SK-N-SH (cell line): Measurements from ENCODE around the gene RBM33. TPM values are rescaled to one million over a fixed set of nuclear protein-coding genes. Genes with fewer than 3 reads are reported as not detected.

ENCODE experiments used
- CTCF ChIA-PET: fragments of 300-600, 350-600 bp; formaldehyde crosslinking; extraction: SDS; loops from one replicate; lab custom pipeline; 2021; lab: Yijun Ruan, JAX
- POLR2A ChIA-PET: fragments of 350-600 bp; sonication (Branson Sonifier 250); formaldehyde crosslinking; extraction: SDS; loops from one replicate; lab custom pipeline; 2020; ENCODE audit warnings: antibody characterized with exemption, inconsistent platforms; lab: Yijun Ruan, JAX
- DNase-seq: peaks from one replicate; pipeline ENCODE4 v3.0.0; 2012
- H2AFZ ChIP-seq: fragments of 200-600 bp; sonication (generic); 2 replicates; pipeline ENCODE4 v1.8.1; 2016; ENCODE audit warnings: antibody characterized with exemption, mild to moderate bottlenecking, low read depth
- H3F3A ChIP-seq: fragments of 200-600 bp; sonication (generic); replicated peaks from 2 replicates; pipeline ENCODE3; 2016; ENCODE audit warnings: antibody characterized with exemption, mild to moderate bottlenecking; ENCODE audit not compliant: insufficient read depth
- H3K27ac ChIP-seq, 2 experiments: fragments of 200-500 bp in 1 of 2; fragments of 200-600 bp in 1 of 2; sonication (Bioruptor generic) in 1 of 2; sonication (generic), shearing (Covaris generic) in 1 of 2; 2 replicates each; pipeline versions ENCODE4 v1.5.1 to v1.6.1; 2014 to 2016; ENCODE audit warnings: low read depth in 2 of 2, inconsistent platforms in 1 of 2, low read length in 1 of 2, mild to moderate bottlenecking in 1 of 2, mixed read lengths in 1 of 2
- H3K27me3 ChIP-seq: fragments of 200-600 bp; sonication (generic), shearing (Covaris generic); 2 replicates; pipeline ENCODE4 v1.6.1; 2016; ENCODE audit warnings: mixed run types; ENCODE audit not compliant: insufficient read depth
- H3K36me3 ChIP-seq, 2 experiments: fragments of 200-500 bp in 1 of 2; fragments of 200-600 bp in 1 of 2; sonication (Bioruptor generic) in 1 of 2; sonication (generic) in 1 of 2; replicated peaks in 1 of 2; 2 replicates each; pipeline versions ENCODE3 to v1.5.1; 2014 to 2016; ENCODE audit warnings: low read length in 1 of 2, mild to moderate bottlenecking in 1 of 2; ENCODE audit not compliant: insufficient read depth in 2 of 2, control insufficient read depth in 1 of 2
- H3K4me1 ChIP-seq, 2 experiments: fragments of 200-500 bp in 1 of 2; fragments of 200-600 bp in 1 of 2; sonication (Bioruptor generic) in 1 of 2; sonication (generic), shearing (Covaris generic) in 1 of 2; 2 replicates each; pipeline versions ENCODE4 v1.5.1 to v1.6.1; 2014 to 2016; ENCODE audit warnings: low read depth in 1 of 2, low read length in 1 of 2, mixed run types in 1 of 2; ENCODE audit not compliant: insufficient read depth in 2 of 2, control insufficient read depth in 1 of 2
- H3K4me2 ChIP-seq: fragments of 200-600 bp; sonication (generic), shearing (Covaris generic); 2 replicates; pipeline ENCODE4 v1.6.1; 2017; ENCODE audit warnings: mixed run types
- H3K4me3 ChIP-seq, 2 experiments: fragments of 200-500 bp in 1 of 2; fragments of 200-600 bp in 1 of 2; sonication (Bioruptor generic) in 1 of 2; sonication (generic), shearing (Covaris generic) in 1 of 2; 2 replicates each; pipeline versions ENCODE4 v1.5.1 to v1.8.1; 2014 to 2016; ENCODE audit warnings: low read depth in 2 of 2, inconsistent platforms in 1 of 2, low read length in 1 of 2, mild to moderate bottlenecking in 1 of 2, mixed read lengths in 1 of 2, moderate library complexity in 1 of 2
- H3K79me2 ChIP-seq: fragments of 200-600 bp; sonication (generic); 2 replicates; pipeline ENCODE4 v1.8.1; 2017; ENCODE audit warnings: mild to moderate bottlenecking; ENCODE audit not compliant: insufficient read depth
- H3K9ac ChIP-seq: fragments of 200-600 bp; sonication (generic); 2 replicates; pipeline ENCODE4 v1.6.1; 2017; ENCODE audit warnings: mixed run types
- H3K9me2 ChIP-seq: fragments of 200-600 bp; sonication (generic); 2 replicates; pipeline ENCODE4 v1.6.1; 2017; ENCODE audit warnings: mixed run types
- H3K9me3 ChIP-seq: fragments of 200-600 bp; sonication (generic); 2 replicates; pipeline ENCODE4 v1.6.1; 2017; ENCODE audit warnings: mixed run types, mild to moderate bottlenecking, moderate library complexity
- H4K20me1 ChIP-seq: fragments of 200-600 bp; sonication (generic); 2 replicates; pipeline ENCODE4 v1.6.1; 2017; ENCODE audit warnings: mild to moderate bottlenecking, mixed run types; ENCODE audit not compliant: insufficient read depth
- ELF1 ChIP-seq: IDR thresholded peaks from 2 replicates; pipeline ENCODE4 v1.4.0; 2012
- EZH2phosphoT487 ChIP-seq: fragments of 200-600 bp; sonication (generic); IDR thresholded peaks from 2 replicates; pipeline ENCODE4 v1.6.1; 2017; ENCODE audit warnings: low read depth, mixed run types, mild to moderate bottlenecking, antibody characterized with exemption, moderate library complexity, borderline replicate concordance
- FOXJ3 ChIP-seq: sonication (generic); formaldehyde crosslinking; IDR thresholded peaks from 2 replicates; pipeline ENCODE4 v1.5.1; 2020; ENCODE audit warnings: mild to moderate bottlenecking, missing genetic modification reagents
- FOXM1 ChIP-seq: IDR thresholded peaks from 2 replicates; pipeline ENCODE4 v1.4.0; 2012; ENCODE audit warnings: low read depth, mild to moderate bottlenecking
- GABPA ChIP-seq: IDR thresholded peaks from 2 replicates; pipeline ENCODE4 v1.4.0; 2012; ENCODE audit warnings: low read depth, mild to moderate bottlenecking
- GATA2 ChIP-seq: sonication (generic); formaldehyde crosslinking; IDR thresholded peaks from 2 replicates; pipeline ENCODE4 v1.5.0; 2020; ENCODE audit warnings: mild to moderate bottlenecking, missing genetic modification reagents
- MAX ChIP-seq: IDR thresholded peaks from 2 replicates; pipeline ENCODE4 v1.4.0; 2012; ENCODE audit warnings: low read depth
- MXI1 ChIP-seq: IDR thresholded peaks from 2 replicates; pipeline ENCODE4 v1.6.1; 2012; ENCODE audit warnings: mild to moderate bottlenecking, low read depth, low read length, improper control_type of control experiment
- NRF1 ChIP-seq: IDR thresholded peaks from 2 replicates; pipeline ENCODE4 v1.6.1; 2012; ENCODE audit warnings: low read depth, mild to moderate bottlenecking, low read length
- PBX3 ChIP-seq: IDR thresholded peaks from 2 replicates; pipeline ENCODE4; 2012
- REST ChIP-seq: IDR thresholded peaks from 2 replicates; pipeline ENCODE4 v1.6.1; 2012; ENCODE audit warnings: mild to moderate bottlenecking, low read depth, low read length, moderate library complexity
- RFX5 ChIP-seq: IDR thresholded peaks from 2 replicates; pipeline ENCODE4 v1.6.1; 2012; ENCODE audit warnings: mild to moderate bottlenecking, improper control_type of control experiment, low read length
- SIN3A ChIP-seq: IDR thresholded peaks from 2 replicates; pipeline ENCODE4 v1.6.1; 2012; ENCODE audit warnings: low read depth, mild to moderate bottlenecking, low read length, moderate library complexity, borderline replicate concordance
- TAF1 ChIP-seq: IDR thresholded peaks from 2 replicates; pipeline ENCODE4 v1.6.1; 2012; ENCODE audit warnings: low read depth, mild to moderate bottlenecking, low read length, moderate library complexity, borderline replicate concordance
- USF2 ChIP-seq: fragments of 150-350 bp; IDR thresholded peaks from 2 replicates; pipeline ENCODE4 v1.6.1; 2017; ENCODE audit warnings: antibody characterized with exemption, low read length, low read depth, borderline replicate concordance
- YY1 ChIP-seq: IDR thresholded peaks from 2 replicates; pipeline ENCODE4 v1.4.0; 2012; ENCODE audit warnings: low read depth, mild to moderate bottlenecking
- ZBTB33 ChIP-seq: IDR thresholded peaks from 2 replicates; pipeline ENCODE4 v1.4.0; 2012; ENCODE audit warnings: low read depth, borderline replicate concordance
- WGBS: methylation state at CpG from one replicate; pipeline ENCODE4 v1.1.6; 2017; ENCODE audit warnings: low lambda C conversion rate; 5-methylcytosine and 5-hydroxymethylcytosine counted together
- polyA plus RNA-seq, 3 experiments: library from polyadenylated mRNA; depleted of rRNA; stranded (reverse); fragments of >200 nt; gene quantifications; 2 replicates each; pipeline ENCODE4 v1.2.3, GENCODE V29; 2012

RBM33 gene
- polyA plus RNA-seq, 1 of the 3 experiments (the other 2 are of a cell fraction): 13.8 TPM

- TF ChIP-seq USF2: no peak
Measured at GRCh38 chr7:155680864-155681263, 36.4 kb downstream of the RBM33 start (continued).

- H3K9me3 ChIP-seq: no peaks in the 10 kb centered on the region
- POLR2A ChIA-PET: no interaction called here
- no peaks in the 10 kb centered on the region for H3F3A ChIP-seq
- no peak for TF ChIP-seq TAF1
- no peak for TF ChIP-seq FOXM1
- H3K4me1 ChIP-seq: peaks cover 3 to 12% of the 10 kb centered on the region in 2 experiments; a peak in 3 of 4 replicates
- 97% methylated on average over 5 of the region's 5 CpGs for WGBS
- peaks cover 10% of the 10 kb centered on the region for H4K20me1 ChIP-seq
- CTCF ChIA-PET: interaction anchor here (0.6 to 2.2 kb wide), 4 partner anchors 9 to 49 kb away, joined by 3 to 8 read pairs (median 3); no protein-coding TSS in a partner anchor
- no peak overlapping the region for H3K4me2 ChIP-seq
- H3K36me3 ChIP-seq: peaks cover 48 to 78% of the 10 kb centered on the region in 2 experiments
- peaks cover 84% of the 10 kb centered on the region for H3K79me2 ChIP-seq
- H3K9ac ChIP-seq: no peak overlapping the region
- no peak overlapping the region for H3K4me3 ChIP-seq
- DNase-seq: no peak
- no peaks in the 10 kb centered on the region for H3K9me2 ChIP-seq
- H3K27me3 ChIP-seq: no peaks in the 10 kb centered on the region
- H2AFZ ChIP-seq: no peak overlapping the region
- H3K27ac ChIP-seq: no peak overlapping the region
Measured at GRCh38 chr7:155681663-155682062, 37.2 kb downstream of the RBM33 start.

- no peaks in the 10 kb centered on the region for H3K9me2 ChIP-seq
- H3F3A ChIP-seq: no peaks in the 10 kb centered on the region
- ChIA-PET POLR2A (no interaction called here), CTCF (no interaction called here)
- no peaks in the 10 kb centered on the region for H3K9me3 ChIP-seq
- H3K27ac ChIP-seq: no peak overlapping the region
- H3K4me1 ChIP-seq: peaks cover 0 to 12% of the 10 kb centered on the region in 2 experiments; a peak in 2 of 4 replicates
- H3K79me2 ChIP-seq: peaks cover 84% of the 10 kb centered on the region
- H3K36me3 ChIP-seq: peaks cover 48 to 74% of the 10 kb centered on the region in 2 experiments
- H3K9ac ChIP-seq: no peak overlapping the region
- WGBS: 88% methylated on average over 5 of the region's 5 CpGs
- H3K4me2 ChIP-seq: no peak overlapping the region
- DNase-seq: no peak
- H3K4me3 ChIP-seq: no peak overlapping the region
- peaks cover 10% of the 10 kb centered on the region for H4K20me1 ChIP-seq
- no peaks in the 10 kb centered on the region for H3K27me3 ChIP-seq
- no peak overlapping the region for H2AFZ ChIP-seq
- no peak for TF ChIP-seq RFX5
- TF ChIP-seq PBX3: no peak
- no peak for TF ChIP-seq MAX
- TF ChIP-seq NRF1: no peak
- no peak for TF ChIP-seq REST
- TF ChIP-seq GABPA: no peak
- TF ChIP-seq MXI1: no peak
- no peak for TF ChIP-seq ZBTB33
- no peak for TF ChIP-seq FOXJ3 (CRISPR knock-in tag)
- TF ChIP-seq EZH2phosphoT487: no peak
- TF ChIP-seq FOXM1: no peak
- TF ChIP-seq YY1: no peak
- no peak for TF ChIP-seq ELF1
- TF ChIP-seq SIN3A: no peak
- TF ChIP-seq GATA2 (CRISPR knock-in tag): no peak
Measured at GRCh38 chr7:155682484-155682883, 38.0 kb downstream of the RBM33 start.
